ENCODE data around the gene TNFRSF4.

GRCh38 chr1:1175221-1176062, 38.5 kb downstream of the TNFRSF4 start:
- no peak for TF ChIP-seq POLR2A (IDR thresholded peaks at IDR 0.05)
- TF ChIP-seq, protein P1, sequence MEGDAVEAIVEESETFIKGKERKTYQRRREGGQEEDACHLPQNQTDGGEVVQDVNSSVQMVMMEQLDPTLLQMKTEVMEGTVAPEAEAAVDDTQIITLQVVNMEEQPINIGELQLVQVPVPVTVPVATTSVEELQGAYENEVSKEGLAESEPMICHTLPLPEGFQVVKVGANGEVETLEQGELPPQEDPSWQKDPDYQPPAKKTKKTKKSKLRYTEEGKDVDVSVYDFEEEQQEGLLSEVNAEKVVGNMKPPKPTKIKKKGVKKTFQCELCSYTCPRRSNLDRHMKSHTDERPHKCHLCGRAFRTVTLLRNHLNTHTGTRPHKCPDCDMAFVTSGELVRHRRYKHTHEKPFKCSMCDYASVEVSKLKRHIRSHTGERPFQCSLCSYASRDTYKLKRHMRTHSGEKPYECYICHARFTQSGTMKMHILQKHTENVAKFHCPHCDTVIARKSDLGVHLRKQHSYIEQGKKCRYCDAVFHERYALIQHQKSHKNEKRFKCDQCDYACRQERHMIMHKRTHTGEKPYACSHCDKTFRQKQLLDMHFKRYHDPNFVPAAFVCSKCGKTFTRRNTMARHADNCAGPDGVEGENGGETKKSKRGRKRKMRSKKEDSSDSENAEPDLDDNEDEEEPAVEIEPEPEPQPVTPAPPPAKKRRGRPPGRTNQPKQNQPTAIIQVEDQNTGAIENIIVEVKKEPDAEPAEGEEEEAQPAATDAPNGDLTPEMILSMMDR (IDR thresholded peaks at IDR 0.05), result no peak
- no peak for TF ChIP-seq EP300 (IDR thresholded peaks at IDR 0.05)

All from tibial nerve (tissue), 4 donors.